ENCODE data around the gene PRSS21. TPM values are rescaled to one million over a fixed set of nuclear protein-coding genes. Genes with fewer than 3 reads are reported as not detected.

PRSS21 gene
- total RNA-seq, 1 donor from 2014 or later, result 0.29 TPM

- Histone ChIP-seq H3K27me3 (ENCODE audit: control insufficient read depth, insufficient read depth, low read length) (no peaks in the 10 kb centered on the region), H3K36me3 (ENCODE audit: control insufficient read depth, insufficient read depth, low read length) (peaks cover 7% of the 10 kb centered on the region), H3K4me3 (ENCODE audit: low read depth, low read length) (no peak overlapping the region)
- peak; percentile 17 for TF ChIP-seq CTCF (IDR thresholded peaks at IDR 0.05; ENCODE audit: insufficient read depth, low read length, poor library complexity, severe bottlenecking)
- no peak for DNase-seq (ENCODE audit: low read depth)
These were observed 46.7 kb upstream of the PRSS21 start for GRCh38 chr16:2770057-2770951.

- H3K27me3 ChIP-seq (ENCODE audit: control insufficient read depth, insufficient read depth, low read length), result no peaks in the 10 kb centered on the region
- no peak overlapping the region for H3K4me3 ChIP-seq (ENCODE audit: low read depth, low read length)
- DNase-seq (ENCODE audit: low read depth), result no peak
- TF ChIP-seq CTCF (IDR thresholded peaks at IDR 0.05; ENCODE audit: insufficient read depth, low read length, poor library complexity, severe bottlenecking), result no peak
- peaks cover 7% of the 10 kb centered on the region for H3K36me3 ChIP-seq (ENCODE audit: control insufficient read depth, insufficient read depth, low read length)
These were observed 45.3 kb upstream of the PRSS21 start for GRCh38 chr16:2771496-2772402.

GRCh38 chr16:2773188-2773968 lies 43.7 kb upstream of the PRSS21 start:
- peaks cover 6% of the 10 kb centered on the region for H3K36me3 ChIP-seq (ENCODE audit: control insufficient read depth, insufficient read depth, low read length)
- DNase-seq (ENCODE audit: low read depth), result no peak
- no peak overlapping the region for H3K4me3 ChIP-seq (ENCODE audit: low read depth, low read length)
- no peaks in the 10 kb centered on the region for H3K27me3 ChIP-seq (ENCODE audit: control insufficient read depth, insufficient read depth, low read length)
- TF ChIP-seq CTCF (IDR thresholded peaks at IDR 0.05; ENCODE audit: insufficient read depth, low read length, poor library complexity, severe bottlenecking), result no peak

GRCh38 chr16:2774161-2774891 lies 42.7 kb upstream of the PRSS21 start:
- no peak overlapping the region for H3K4me3 ChIP-seq (ENCODE audit: low read depth, low read length)
- peaks cover 6% of the 10 kb centered on the region for H3K36me3 ChIP-seq (ENCODE audit: control insufficient read depth, insufficient read depth, low read length)
- DNase-seq (ENCODE audit: low read depth), result no peak
- TF ChIP-seq CTCF (IDR thresholded peaks at IDR 0.05; ENCODE audit: insufficient read depth, low read length, poor library complexity, severe bottlenecking), result no peak
- no peaks in the 10 kb centered on the region for H3K27me3 ChIP-seq (ENCODE audit: control insufficient read depth, insufficient read depth, low read length)

GRCh38 chr16:2775131-2775716 lies 41.8 kb upstream of the PRSS21 start:
- no peak overlapping the region for H3K4me3 ChIP-seq (ENCODE audit: low read depth, low read length)
- DNase-seq (ENCODE audit: low read depth), result no peak
- no peaks in the 10 kb centered on the region for H3K27me3 ChIP-seq (ENCODE audit: control insufficient read depth, insufficient read depth, low read length)
- TF ChIP-seq CTCF (IDR thresholded peaks at IDR 0.05; ENCODE audit: insufficient read depth, low read length, poor library complexity, severe bottlenecking), result no peak
- H3K36me3 ChIP-seq (ENCODE audit: control insufficient read depth, insufficient read depth, low read length), result peaks cover 4% of the 10 kb centered on the region
